T follicular helper cell (primary cell): Measurements from ENCODE around the gene RASA2.

Source experiments
- DNase-seq: peaks from one replicate; pipeline ENCODE4 v3.0.0-alpha.2; 2020; ENCODE audit warnings: low read depth

RASA2 gene

GRCh38 chr3:141537856-141538255 lies 51.0 kb downstream of the RASA2 start:
- no peak for DNase-seq

GRCh38 chr3:141538568-141539240 lies 51.9 kb downstream of the RASA2 start:
- DNase-seq = no peak

- no peak for DNase-seq
Observed at GRCh38 chr3:141539431-141540187, 52.8 kb downstream of the RASA2 start.

GRCh38 chr3:141540531-141540930 lies 53.7 kb downstream of the RASA2 start:
- DNase-seq = no peak

- no peak for DNase-seq
Observed at GRCh38 chr3:141542202-141542969, 55.6 kb downstream of the RASA2 start.

- no peak for DNase-seq
Observed at GRCh38 chr3:141542989-141543388, 56.2 kb downstream of the RASA2 start.

GRCh38 chr3:141544697-141545096 lies 57.9 kb downstream of the RASA2 start:
- no peak for DNase-seq

- DNase-seq = no peak
Observed at GRCh38 chr3:141546081-141546480, 59.3 kb downstream of the RASA2 start.

GRCh38 chr3:141546586-141546985 lies 59.8 kb downstream of the RASA2 start:
- no peak for DNase-seq

GRCh38 chr3:141547791-141548190 lies 61.0 kb downstream of the RASA2 start:
- DNase-seq = no peak

- no peak for DNase-seq
Observed at GRCh38 chr3:141550926-141551665, 64.3 kb downstream of the RASA2 start.

GRCh38 chr3:141552440-141552991 lies 65.7 kb downstream of the RASA2 start:
- no peak for DNase-seq

- no peak for DNase-seq
Observed at GRCh38 chr3:141553055-141553454, 66.2 kb downstream of the RASA2 start.

- no peak for DNase-seq
Observed at GRCh38 chr3:141556034-141556433, 69.2 kb downstream of the RASA2 start.

GRCh38 chr3:141557961-141558706 lies 71.3 kb downstream of the RASA2 start:
- no peak for DNase-seq

- peak; percentile 32 for DNase-seq
Observed at GRCh38 chr3:141561426-141562034, 74.7 kb downstream of the RASA2 start.

GRCh38 chr3:141564241-141564640 lies 77.4 kb downstream of the RASA2 start:
- DNase-seq = no peak

GRCh38 chr3:141570068-141570467 lies 83.2 kb downstream of the RASA2 start:
- DNase-seq = no peak

- DNase-seq = no peak
Observed at GRCh38 chr3:141575879-141576743, 89.3 kb downstream of the RASA2 start.

- DNase-seq = no peak
Observed at GRCh38 chr3:141576744-141577052, 89.9 kb downstream of the RASA2 start.
